AG09309 (cell line): Measurements from ENCODE around the gene TBC1D22A.

Experiments
- DNase-seq: peaks from one replicate; pipeline ENCODE4 v3.0.0-alpha.2; 2010; ENCODE audit warnings: low read depth
- H3K4me3 ChIP-seq: 2 replicates; pipeline ENCODE4 v1.5.1; 2011; ENCODE audit warnings: mild to moderate bottlenecking, low read depth, low read length, moderate library complexity; ENCODE audit not compliant: control insufficient read depth
- CTCF ChIP-seq: IDR thresholded peaks from 2 replicates; pipeline ENCODE4 v1.5.1; 2011; ENCODE audit warnings: mild to moderate bottlenecking, low read depth, low read length, inconsistent platforms; ENCODE audit not compliant: insufficient read depth, control insufficient read depth; ENCODE audit errors: missing control alignments

The TBC1D22A gene

DNA sequence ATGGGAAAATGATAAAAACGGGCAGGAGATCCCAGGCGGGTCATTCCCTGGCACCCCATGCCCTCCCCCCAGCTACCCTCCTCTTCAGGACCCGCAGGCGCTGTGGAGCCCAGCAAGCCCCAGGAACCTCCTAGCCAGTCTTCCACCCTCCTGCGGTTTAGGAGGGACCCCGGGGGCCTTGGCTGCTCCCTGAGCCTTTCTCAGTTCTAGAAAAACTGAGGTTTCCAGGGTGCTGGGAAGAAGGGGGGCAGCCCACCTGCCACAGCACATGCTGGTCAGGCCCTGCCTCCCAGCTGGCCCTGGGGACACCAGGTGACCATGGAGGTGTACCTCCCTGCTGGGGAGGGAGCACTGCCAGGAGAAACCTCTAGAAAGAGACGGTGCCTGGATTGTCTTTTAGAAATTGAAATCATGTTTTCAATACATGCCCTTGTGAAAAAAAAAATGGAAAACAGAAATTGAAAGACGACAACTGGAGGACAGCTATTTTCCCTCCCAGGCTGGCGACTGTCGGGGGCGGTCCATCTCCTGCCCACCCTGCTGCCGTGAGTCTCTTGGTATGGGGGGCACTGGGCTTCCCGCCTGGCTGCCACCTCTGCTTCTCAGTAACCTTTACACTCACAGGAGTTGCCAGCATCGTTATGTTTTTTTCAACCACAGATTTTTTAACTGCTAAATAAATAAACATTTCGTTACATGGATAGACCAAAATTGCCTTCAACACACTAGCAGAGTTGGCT, 398.5 kb downstream of the TBC1D22A start:
- no peak for DNase-seq
- TF ChIP-seq CTCF, result no peak

GRCh38 chr22:47161631-47162030, 399.2 kb downstream of the TBC1D22A start:
- DNase-seq, result no peak
- no peak for TF ChIP-seq CTCF
- H3K4me3 ChIP-seq, result no peak overlapping the region

More for the DNA sequence above, 398.5 kb downstream of the TBC1D22A start:
- no peak overlapping the region for H3K4me3 ChIP-seq

DNA sequence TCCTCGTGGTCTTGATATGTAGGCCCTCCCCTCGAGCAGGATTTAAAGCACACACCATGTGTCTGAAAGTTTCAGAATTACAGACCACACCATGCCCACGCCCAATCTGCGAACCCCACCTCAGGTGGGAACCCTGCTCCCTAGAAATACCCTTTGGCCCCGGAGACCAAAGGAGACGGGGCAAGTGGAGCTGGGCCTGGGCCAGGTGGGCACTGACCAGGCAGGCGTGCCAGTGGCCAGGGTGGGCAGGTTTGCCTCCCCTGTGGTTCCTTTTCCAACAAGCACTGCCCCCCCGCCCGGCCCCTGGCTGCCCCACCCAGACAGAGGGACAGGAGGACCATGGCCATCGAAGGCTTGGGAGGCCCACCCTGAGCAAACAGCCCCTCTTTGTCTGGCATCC, 400.4 kb downstream of the TBC1D22A start:
- no peak for TF ChIP-seq CTCF
- DNase-seq, result no peak

GRCh38 chr22:47163481-47163855, 401.0 kb downstream of the TBC1D22A start:
- DNase-seq, result no peak
- no peak overlapping the region for H3K4me3 ChIP-seq
- TF ChIP-seq CTCF, result no peak

More for the DNA sequence above, 400.4 kb downstream of the TBC1D22A start:
- no peak overlapping the region for H3K4me3 ChIP-seq

- no peak for DNase-seq
- TF ChIP-seq CTCF, result no peak
Observed at GRCh38 chr22:47163856-47164513, 401.5 kb downstream of the TBC1D22A start.

DNA sequence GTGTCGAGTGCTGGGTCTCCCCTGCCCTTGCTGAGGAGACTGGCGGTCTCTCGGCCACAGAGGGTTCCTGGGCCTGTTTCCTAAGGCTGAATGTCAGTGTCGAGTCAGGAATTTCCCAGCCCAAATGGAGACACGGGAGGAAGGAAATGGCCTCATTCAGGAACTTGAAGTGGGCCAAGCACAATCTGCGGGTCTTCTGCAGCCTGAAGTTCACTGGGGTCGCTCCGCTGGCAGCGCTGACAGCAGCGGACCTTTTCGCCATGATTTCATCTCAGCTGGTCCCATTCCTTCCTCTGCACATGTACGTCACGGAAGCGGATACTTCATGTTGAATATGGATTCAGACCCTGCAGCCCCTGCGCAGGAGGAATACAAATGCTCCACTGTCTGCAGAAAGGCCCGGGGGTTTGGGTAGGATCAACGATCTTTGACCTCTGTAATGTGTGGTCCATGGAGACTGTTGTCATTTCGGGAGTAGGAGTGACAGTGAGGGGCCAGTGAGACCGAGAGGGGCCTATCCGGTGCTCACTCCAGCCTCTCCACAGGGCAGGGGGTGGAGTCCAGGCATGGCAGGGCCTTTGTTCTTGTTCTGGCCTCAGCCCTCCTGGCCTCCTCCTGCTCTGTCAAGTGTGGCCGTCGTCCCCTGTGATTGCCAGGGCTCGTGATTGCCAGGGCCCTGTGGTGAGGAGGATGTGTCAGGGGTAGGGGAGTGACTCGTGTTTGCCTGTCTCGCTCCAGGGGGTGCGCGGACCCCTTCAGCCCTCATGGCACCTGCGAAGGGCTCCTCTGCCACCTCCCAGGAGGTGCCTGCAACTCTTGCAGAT, 402.3 kb downstream of the TBC1D22A start:
- TF ChIP-seq CTCF, result no peak
- no peak for DNase-seq
- H3K4me3 ChIP-seq, result no peak overlapping the region

More at GRCh38 chr22:47163856-47164513, 401.5 kb downstream of the TBC1D22A start:
- no peak overlapping the region for H3K4me3 ChIP-seq
